Smooth muscle cell (in vitro differentiated cells): ENCODE measurements around the gene FGF19. TPM values are rescaled to one million over a fixed set of nuclear protein-coding genes. Genes with fewer than 3 reads are reported as not detected.

ENCODE experiments used
- DNase-seq: peaks from one replicate; lab custom pipeline; 2025; ENCODE audit not compliant: unreplicated experiment; lab: John Stamatoyannopoulos, UW
- H2AFZ ChIP-seq: fragments of 200-600 bp; sonication (generic); 2 replicates; pipeline ENCODE4 v1.6.0; 2016; ENCODE audit warnings: antibody characterized with exemption, low read depth, mild to moderate bottlenecking
- H3F3A ChIP-seq: fragments of 200-600 bp; sonication (generic); 2 replicates; pipeline ENCODE4 v1.6.0; 2017; ENCODE audit warnings: antibody characterized with exemption, low read depth
- H3K27ac ChIP-seq: fragments of 200-600 bp; sonication (generic); 2 replicates; pipeline ENCODE4 v1.5.1; 2016; ENCODE audit warnings: low read depth, mild to moderate bottlenecking
- H3K27me3 ChIP-seq: fragments of 200-600 bp; sonication (generic); 2 replicates; pipeline ENCODE4 v1.6.1; 2016; ENCODE audit warnings: low read depth, mild to moderate bottlenecking
- H3K36me3 ChIP-seq: fragments of 200-600 bp; sonication (generic); 2 replicates; pipeline ENCODE4 v1.5.1; 2016; ENCODE audit warnings: low read depth
- H3K4me1 ChIP-seq: fragments of 200-600 bp; sonication (generic); 2 replicates; pipeline ENCODE4 v1.5.1; 2016; ENCODE audit warnings: low read depth
- H3K4me2 ChIP-seq: fragments of 200-600 bp; sonication (generic); 2 replicates; pipeline ENCODE4 v1.6.0; 2016; ENCODE audit warnings: mild to moderate bottlenecking
- H3K4me3 ChIP-seq: fragments of 200-600 bp; sonication (generic); 2 replicates; pipeline ENCODE4 v1.5.1; 2016; ENCODE audit warnings: mild to moderate bottlenecking
- H3K79me2 ChIP-seq: fragments of 200-600 bp; sonication (generic); 2 replicates; pipeline ENCODE4 v1.6.0; 2016; ENCODE audit warnings: low read depth, mild to moderate bottlenecking
- H3K9ac ChIP-seq: fragments of 200-600 bp; sonication (generic); 2 replicates; pipeline ENCODE4 v1.6.0; 2016; ENCODE audit warnings: low read depth
- H3K9me3 ChIP-seq: fragments of 200-600 bp; sonication (generic); replicated peaks from 2 replicates; pipeline ENCODE4 v1.5.1; 2016; ENCODE audit warnings: low read depth
- H4K20me1 ChIP-seq: fragments of 200-600 bp; sonication (generic); 2 replicates; pipeline ENCODE4 v1.6.0; 2016; ENCODE audit warnings: low read depth
- CTCF ChIP-seq: fragments of 200-600 bp; sonication (generic); IDR thresholded peaks from 2 replicates; pipeline ENCODE4 v1.5.1; 2017; ENCODE audit warnings: borderline replicate concordance, mild to moderate bottlenecking, antibody characterized with exemption; ENCODE audit not compliant: insufficient read depth, poor library complexity, severe bottlenecking
- WGBS: methylation state at CpG from one replicate; pipeline ENCODE4 v1.1.7; 2016; ENCODE audit warnings: low lambda C conversion rate; 5-methylcytosine and 5-hydroxymethylcytosine counted together
- polyA plus RNA-seq: library from polyadenylated mRNA; unstranded; fragments of >200 nt; fragmentation: Nextera tagmentation; extraction: Ambion mirVana; gene quantifications from 2 replicates; pipeline ENCODE4 v1.2.1, GENCODE V29; 2016
- total RNA-seq: library from RNA; depleted of rRNA; stranded (reverse); fragments of >200 nt; gene quantifications from 2 replicates; pipeline ENCODE4 v1.2.3, GENCODE V29; 2014

FGF19 gene
- total and polyA plus RNA-seq, 2 experiments from 2014 or later = not detected

- H3K4me1 ChIP-seq = peaks cover 18% of the 10 kb centered on the region
- H3F3A ChIP-seq = peaks cover 7% of the 10 kb centered on the region
- H3K27ac ChIP-seq = no peak overlapping the region
- no peak overlapping the region for H3K4me3 ChIP-seq
- H3K27me3 ChIP-seq = no peaks in the 10 kb centered on the region
- no peak overlapping the region for H3K9ac ChIP-seq
- no peak overlapping the region for H2AFZ ChIP-seq
- no peaks in the 10 kb centered on the region for H3K36me3 ChIP-seq
- no peak for DNase-seq
- H3K4me2 ChIP-seq = no peak overlapping the region
- H4K20me1 ChIP-seq = peaks cover 3% of the 10 kb centered on the region
- no peak for TF ChIP-seq CTCF
- H3K79me2 ChIP-seq = no peaks in the 10 kb centered on the region
- H3K9me3 ChIP-seq = no peaks in the 10 kb centered on the region
- 94% methylated on average over 4 of the region's 4 CpGs for WGBS
Observed at GRCh38 chr11:69660001-69660500, 43.8 kb downstream of the FGF19 start.

DNA sequence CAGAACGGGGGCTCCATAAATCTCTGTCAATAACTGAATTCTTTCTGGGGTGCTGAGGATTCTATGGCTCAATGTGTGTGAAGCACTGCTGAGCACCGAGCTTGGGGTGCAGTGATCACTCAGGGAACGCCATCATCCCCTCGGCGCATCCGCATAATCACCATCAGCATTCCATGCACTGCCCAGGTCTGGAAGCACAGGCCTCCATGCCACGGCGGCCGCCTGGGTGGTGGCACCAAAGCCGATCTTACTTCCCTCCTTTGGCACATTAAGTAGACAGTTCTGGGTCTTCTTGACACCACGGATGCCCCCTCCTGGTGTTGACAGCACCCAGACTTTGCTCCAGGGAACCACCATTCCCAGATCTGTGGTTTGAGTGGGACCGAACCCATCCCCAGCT lies 44.2 kb downstream of the FGF19 start:
- Histone ChIP-seq H3K27ac (no peak overlapping the region), H3K9ac (no peak overlapping the region), H2AFZ (no peak overlapping the region), H3K9me3 (no peaks in the 10 kb centered on the region), H3K36me3 (no peaks in the 10 kb centered on the region), H3K27me3 (no peaks in the 10 kb centered on the region), H4K20me1 (peaks cover 7% of the 10 kb centered on the region), H3F3A (peaks cover 7% of the 10 kb centered on the region), H3K4me1 (peaks cover 18% of the 10 kb centered on the region), H3K4me3 (no peak overlapping the region), H3K4me2 (no peak overlapping the region), H3K79me2 (no peaks in the 10 kb centered on the region)
- no peak for TF ChIP-seq CTCF
- no peak for DNase-seq
- 94% methylated on average over 12 of the region's 12 CpGs for WGBS

DNA sequence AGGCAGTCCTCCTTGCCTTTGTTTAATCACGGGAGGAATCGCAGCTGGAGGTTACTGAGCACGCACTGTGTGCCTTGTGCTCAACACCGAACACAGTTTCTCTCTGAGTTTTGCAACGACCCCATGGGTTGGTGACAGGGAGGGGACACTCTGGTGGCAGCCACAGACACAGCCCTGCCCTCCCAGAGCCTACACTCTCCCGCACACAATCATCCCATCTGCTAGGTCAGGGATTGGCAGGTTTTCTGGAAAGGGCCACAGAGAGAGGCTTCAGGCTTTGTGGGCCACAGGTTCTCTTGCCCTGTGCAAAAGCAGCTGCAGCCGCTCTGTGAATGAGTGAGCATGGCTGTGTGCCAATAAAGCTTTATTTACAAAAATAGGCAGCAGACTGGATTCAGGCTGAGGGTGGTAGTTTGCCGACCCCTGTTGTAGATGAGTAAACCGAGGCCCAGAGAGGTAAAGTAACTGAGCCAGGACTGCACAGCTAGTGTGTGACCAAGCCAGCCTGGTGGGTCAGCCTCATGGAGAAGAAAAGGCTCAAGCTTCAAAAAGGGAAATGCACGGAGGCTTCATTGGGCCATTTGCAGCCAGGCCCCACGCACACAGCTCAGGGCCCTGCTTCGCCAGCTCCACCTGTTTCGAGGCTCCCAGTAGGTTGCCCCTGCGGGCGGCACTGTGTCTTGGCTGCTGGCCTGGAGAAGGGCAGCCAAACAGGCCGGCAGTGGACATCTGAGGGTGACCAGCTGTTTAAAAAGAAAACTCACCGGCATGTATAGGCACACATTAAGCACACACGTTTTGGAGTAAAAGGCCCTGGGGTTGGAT lies 45.0 kb downstream of the FGF19 start:
- H3K4me3 ChIP-seq = no peak overlapping the region
- H3K79me2 ChIP-seq = no peaks in the 10 kb centered on the region
- peak overlapping the region; percentile 65 for H3K27ac ChIP-seq
- no peak for TF ChIP-seq CTCF
- WGBS = 78% methylated on average over 18 of the region's 18 CpGs
- H3K4me1 ChIP-seq = peaks cover 18% of the 10 kb centered on the region
- H3K36me3 ChIP-seq = no peaks in the 10 kb centered on the region
- H3K27me3 ChIP-seq = no peaks in the 10 kb centered on the region
- peaks cover 7% of the 10 kb centered on the region for H3F3A ChIP-seq
- DNase-seq = no peak
- H4K20me1 ChIP-seq = peaks cover 13% of the 10 kb centered on the region
- no peak overlapping the region for H3K9ac ChIP-seq
- peak overlapping the region; percentile 53 for H3K4me2 ChIP-seq
- H2AFZ ChIP-seq = no peak overlapping the region
- no peaks in the 10 kb centered on the region for H3K9me3 ChIP-seq
